ENCODE results near the gene PTPRF. TPM values are rescaled to one million over a fixed set of nuclear protein-coding genes. Genes with fewer than 3 reads are reported as not detected.
"Not testable (repeated sequence)": the region's sequence is repeated elsewhere in the genome, so short reads cannot be mapped to it uniquely, and the experiment has no call there.

PTPRF gene
- total RNA-seq, 4 donors from 2014 or later = 104 to 243 (median 112) TPM

DNA sequence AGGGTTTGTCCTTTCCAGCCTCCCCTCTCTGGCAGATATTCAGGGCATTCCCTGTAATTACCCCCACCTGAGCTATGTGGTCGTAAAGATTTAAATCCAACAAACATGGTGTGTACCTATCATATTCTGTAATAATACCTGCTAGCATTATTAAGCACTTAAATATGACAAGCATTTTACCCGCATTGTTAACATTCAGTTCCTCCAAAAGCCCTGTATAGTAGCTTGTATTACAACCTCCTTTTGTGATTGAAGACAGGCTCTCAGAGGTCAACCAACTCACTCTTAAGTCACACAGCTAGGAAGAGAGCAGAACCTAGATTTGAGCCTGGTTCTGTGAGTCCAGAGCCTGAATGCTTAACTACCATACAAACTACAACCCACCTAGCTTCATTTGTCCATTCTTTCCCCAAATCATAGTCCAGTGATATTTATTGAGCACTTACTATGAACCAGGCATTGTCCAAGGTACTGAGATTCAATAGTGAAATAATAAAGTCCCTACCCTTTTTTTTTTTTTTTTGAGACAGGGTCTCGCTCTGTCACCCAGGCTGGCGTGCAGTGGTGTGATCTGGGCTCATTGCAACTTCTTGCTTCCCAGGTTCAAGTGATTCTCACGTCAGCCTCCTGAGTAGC, 105.4 kb downstream of the PTPRF start:
- intact Hi-C loops (cut with DNase I) = no loop called here
- no peak for DNase-seq
- TF ChIP-seq POLR2A (IDR thresholded peaks at IDR 0.05) = no peak
- TF ChIP-seq, protein P1, sequence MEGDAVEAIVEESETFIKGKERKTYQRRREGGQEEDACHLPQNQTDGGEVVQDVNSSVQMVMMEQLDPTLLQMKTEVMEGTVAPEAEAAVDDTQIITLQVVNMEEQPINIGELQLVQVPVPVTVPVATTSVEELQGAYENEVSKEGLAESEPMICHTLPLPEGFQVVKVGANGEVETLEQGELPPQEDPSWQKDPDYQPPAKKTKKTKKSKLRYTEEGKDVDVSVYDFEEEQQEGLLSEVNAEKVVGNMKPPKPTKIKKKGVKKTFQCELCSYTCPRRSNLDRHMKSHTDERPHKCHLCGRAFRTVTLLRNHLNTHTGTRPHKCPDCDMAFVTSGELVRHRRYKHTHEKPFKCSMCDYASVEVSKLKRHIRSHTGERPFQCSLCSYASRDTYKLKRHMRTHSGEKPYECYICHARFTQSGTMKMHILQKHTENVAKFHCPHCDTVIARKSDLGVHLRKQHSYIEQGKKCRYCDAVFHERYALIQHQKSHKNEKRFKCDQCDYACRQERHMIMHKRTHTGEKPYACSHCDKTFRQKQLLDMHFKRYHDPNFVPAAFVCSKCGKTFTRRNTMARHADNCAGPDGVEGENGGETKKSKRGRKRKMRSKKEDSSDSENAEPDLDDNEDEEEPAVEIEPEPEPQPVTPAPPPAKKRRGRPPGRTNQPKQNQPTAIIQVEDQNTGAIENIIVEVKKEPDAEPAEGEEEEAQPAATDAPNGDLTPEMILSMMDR (IDR thresholded peaks at IDR 0.05) = no peak
- no peaks in the 10 kb centered on the region for H3K4me1 ChIP-seq
- WGBS, 2 donors = 69 to 74% methylated on average over 5 of the region's 5 CpGs
- no peaks in the 10 kb centered on the region for H3K9me3 ChIP-seq
- no peaks in the 10 kb centered on the region for H3K27me3 ChIP-seq
- no peak overlapping the region for H3K27ac ChIP-seq
- H3K36me3 ChIP-seq = no peaks in the 10 kb centered on the region
- H3K4me3 ChIP-seq = no peak overlapping the region

DNA sequence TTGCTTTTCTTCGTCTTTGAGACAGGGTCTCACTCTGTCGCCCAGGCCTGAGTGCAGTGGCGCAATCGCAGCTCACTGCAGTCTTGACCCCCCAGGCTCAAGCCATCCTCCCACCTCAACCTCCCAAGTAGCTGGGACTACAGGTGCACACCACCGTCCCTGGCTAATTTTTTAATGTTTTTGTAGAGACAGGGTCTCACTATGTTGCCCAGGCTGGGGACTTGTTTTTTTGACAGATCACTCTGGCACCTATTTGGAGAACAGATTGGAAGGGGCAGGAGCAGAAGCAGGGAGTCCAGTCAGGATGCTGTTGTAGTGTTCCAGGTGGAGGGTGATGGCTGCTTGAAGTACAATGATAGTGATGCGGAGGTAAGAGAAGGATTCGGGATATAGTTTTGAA, 106.6 kb downstream of the PTPRF start:
- DNase-seq = no peak
- WGBS, 2 donors = 87 to 92% methylated on average over 7 of the region's 7 CpGs
- Histone ChIP-seq H3K27me3 (no peaks in the 10 kb centered on the region), H3K4me3 (no peak overlapping the region), H3K4me1 (no peaks in the 10 kb centered on the region), H3K27ac (no peak overlapping the region), H3K36me3 (no peaks in the 10 kb centered on the region), H3K9me3 (no peaks in the 10 kb centered on the region)
- intact Hi-C loops (cut with DNase I) = no loop called here
- TF ChIP-seq, protein P1 (IDR thresholded peaks at IDR 0.05) = no peak
- TF ChIP-seq POLR2A (IDR thresholded peaks at IDR 0.05) = no peak

DNA sequence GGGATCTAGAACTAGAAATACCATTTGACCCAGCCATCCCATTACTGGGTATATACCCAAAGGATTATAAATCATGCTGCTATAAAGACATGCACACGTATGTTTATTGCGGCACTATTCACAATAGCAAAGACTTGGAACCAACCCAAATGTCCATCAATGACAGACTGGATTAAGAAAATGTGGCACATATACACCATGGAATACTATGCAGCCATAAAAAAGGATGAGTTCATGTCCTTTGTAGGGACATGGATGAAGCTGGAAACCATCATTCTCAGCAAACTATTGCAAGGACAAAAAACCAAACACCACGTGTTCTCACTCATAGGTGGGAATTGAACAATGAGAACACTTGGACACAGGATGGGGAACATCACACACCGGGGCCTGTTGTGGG, 107.7 kb downstream of the PTPRF start:
- DNase-seq; H3K9me3 ChIP-seq; H3K4me1 ChIP-seq; H3K27me3 ChIP-seq; intact Hi-C loops (cut with DNase I); H3K36me3 ChIP-seq; H3K4me3 ChIP-seq; H3K27ac ChIP-seq: not testable (repeated sequence)
- 83 to 86% methylated on average over 2 of the region's 4 CpGs for WGBS, 2 donors

DNA sequence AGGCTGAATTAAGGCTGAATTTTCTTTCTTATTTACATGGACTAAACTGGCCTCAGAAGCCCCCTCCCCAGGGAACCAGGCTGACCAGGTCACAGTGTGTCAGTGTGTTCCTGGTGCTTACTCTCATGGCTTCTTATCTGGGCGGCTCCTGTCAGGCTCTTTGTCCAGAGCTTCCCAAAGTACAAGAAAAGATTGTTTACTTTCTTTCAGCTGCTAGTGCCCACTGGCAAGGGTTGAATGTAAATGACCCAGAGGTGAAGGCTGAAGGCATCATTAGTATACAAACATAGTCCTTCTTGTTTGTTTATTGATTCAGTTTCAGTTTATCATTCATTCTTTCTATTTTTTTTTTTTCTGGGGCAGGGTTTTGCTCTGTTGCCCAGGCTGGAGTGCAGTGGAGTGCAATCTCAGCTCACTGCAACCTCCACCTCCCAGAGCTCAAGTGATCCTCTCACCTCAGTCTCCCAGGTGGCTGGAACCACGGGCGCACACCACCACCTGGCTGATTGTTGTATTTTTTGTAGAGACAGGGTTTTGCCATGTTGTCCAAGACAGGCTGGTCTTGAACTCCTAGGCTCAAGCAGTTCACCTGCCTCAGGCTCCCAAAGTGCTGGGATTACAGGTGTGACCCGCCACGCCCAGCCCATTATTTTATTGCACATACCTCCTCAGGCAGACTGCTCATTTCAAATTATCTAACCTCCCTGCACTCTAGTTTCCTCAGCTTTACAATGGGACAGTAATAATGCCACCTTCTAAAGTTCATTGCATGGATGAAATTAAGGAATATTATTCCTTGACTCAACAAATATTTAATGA, 109.5 kb downstream of the PTPRF start:
- Histone ChIP-seq H3K27ac (no peak overlapping the region), H3K36me3 (no peaks in the 10 kb centered on the region), H3K27me3 (peaks cover 0 to 4% (median 0%) of the 10 kb centered on the region in 4 donors), H3K4me3 (no peak overlapping the region), H3K4me1 (peaks cover 0 to 4% (median 0%) of the 10 kb centered on the region in 3 donors), H3K9me3 (no peaks in the 10 kb centered on the region)
- no peak for DNase-seq
- intact Hi-C loops (cut with DNase I) = no loop called here
- 54 to 56% methylated on average over 5 of the region's 5 CpGs for WGBS, 2 donors
- no peak for TF ChIP-seq POLR2A (IDR thresholded peaks at IDR 0.05)
- TF ChIP-seq, protein P1 (IDR thresholded peaks at IDR 0.05) = peak in 1 of 6 experiments; percentile 22

DNA sequence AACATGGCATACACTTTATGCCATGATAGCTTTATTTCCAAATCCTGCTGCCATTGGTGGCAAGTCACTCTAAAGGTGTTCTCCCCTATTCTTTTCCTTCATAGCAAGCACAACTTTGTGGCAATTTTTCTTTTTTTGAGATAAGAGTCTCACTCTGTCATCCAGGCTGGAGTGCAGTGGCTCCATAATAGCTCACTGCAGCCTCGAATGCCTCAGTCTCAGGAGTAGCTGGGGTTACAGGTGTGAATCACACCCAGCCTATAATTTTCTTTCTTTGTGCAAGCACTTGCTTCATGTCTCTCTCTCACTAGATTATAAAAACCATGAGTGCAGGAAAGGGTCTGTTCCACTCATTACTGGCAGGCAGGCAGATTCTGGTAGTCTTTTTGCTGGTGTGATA, 113.9 kb downstream of the PTPRF start:
- 36 to 50% methylated on average over 1 of the region's 1 CpG for WGBS, 2 donors
- no peak for TF ChIP-seq POLR2A (IDR thresholded peaks at IDR 0.05)
- TF ChIP-seq, protein P1 (IDR thresholded peaks at IDR 0.05) = no peak
- Histone ChIP-seq H3K4me1 (peaks cover 0 to 14% (median 5%) of the 10 kb centered on the region in 3 donors), H3K9me3 (no peaks in the 10 kb centered on the region), H3K36me3 (no peaks in the 10 kb centered on the region), H3K27ac (no peak overlapping the region), H3K4me3 (no peak overlapping the region), H3K27me3 (peaks cover 0 to 4% (median 0%) of the 10 kb centered on the region in 4 donors)
- no peak for DNase-seq
- intact Hi-C loops (cut with DNase I) = no loop called here

All from esophagus squamous epithelium (tissue), 5 donors.